ENCODE results near the gene ITGA11.

ITGA11 gene

GRCh38 chr15:68447976-68448755 is 16.2 kb upstream of the ITGA11 start:
- DNase-seq, result no peak

- no peak for DNase-seq
These were observed 15.2 kb upstream of the ITGA11 start for GRCh38 chr15:68447209-68447608.

- no peak for DNase-seq
These were observed 13.4 kb upstream of the ITGA11 start for GRCh38 chr15:68445351-68445750.

- DNase-seq, result no peak
These were observed 12.4 kb upstream of the ITGA11 start for GRCh38 chr15:68444336-68444735.

- no peak for DNase-seq
These were observed 10.9 kb upstream of the ITGA11 start for GRCh38 chr15:68442903-68443302.

- DNase-seq, result no peak
These were observed 10.1 kb upstream of the ITGA11 start for GRCh38 chr15:68442041-68442440.

GRCh38 chr15:68441045-68441743 is 9.2 kb upstream of the ITGA11 start:
- no peak for DNase-seq

GRCh38 chr15:68440136-68440535 is 8.2 kb upstream of the ITGA11 start:
- DNase-seq, result no peak

GRCh38 chr15:68439506-68439905 is 7.5 kb upstream of the ITGA11 start:
- DNase-seq, result no peak

GRCh38 chr15:68436680-68437079 is 4.7 kb upstream of the ITGA11 start:
- DNase-seq, result no peak

GRCh38 chr15:68435966-68436365 is 4.0 kb upstream of the ITGA11 start:
- DNase-seq, result no peak

- no peak for DNase-seq
These were observed 2.1 kb upstream of the ITGA11 start for GRCh38 chr15:68434021-68434420.

GRCh38 chr15:68433551-68433950 is 1.6 kb upstream of the ITGA11 start:
- DNase-seq, result no peak

- no peak for DNase-seq
These were observed 590 bp upstream of the ITGA11 start for GRCh38 chr15:68432441-68433064.

- no peak for DNase-seq
These were observed 749 bp downstream of the ITGA11 start for GRCh38 chr15:68431037-68431791.

- DNase-seq, result no peak
These were observed 1.4 kb downstream of the ITGA11 start for GRCh38 chr15:68430471-68431036.

- DNase-seq, result no peak
These were observed 2.1 kb downstream of the ITGA11 start for GRCh38 chr15:68429691-68430470.

GRCh38 chr15:68428431-68428940 is 3.5 kb downstream of the ITGA11 start:
- DNase-seq, result no peak

- no peak for DNase-seq
These were observed 4.0 kb downstream of the ITGA11 start for GRCh38 chr15:68427963-68428362.

- no peak for DNase-seq
These were observed 4.6 kb downstream of the ITGA11 start for GRCh38 chr15:68427366-68427765.

GRCh38 chr15:68426116-68426515 is 5.8 kb downstream of the ITGA11 start:
- DNase-seq, result no peak

Measured in activated CD4-positive, alpha-beta T cell treated with anti-CD3 and anti-CD28 coated beads, Interleukin-2, amount 50 U/mL, for 16 hours (primary cell).